Measurements from ENCODE around the gene CEACAM21. TPM values are rescaled to one million over a fixed set of nuclear protein-coding genes. Genes with fewer than 3 reads are reported as not detected.

Gene CEACAM21
- total RNA-seq, 2 donors from 2014 or later, result 0.44 to 0.51 TPM

- H3K27me3 Mint-ChIP-seq (ENCODE audit: insufficient read depth), result peaks cover 38% of the 10 kb centered on the region
- no peak overlapping the region for H3K27ac ChIP-seq (ENCODE audit: low read depth, low read length)
Measured at GRCh38 chr19:41531438-41532311, 44.3 kb upstream of the CEACAM21 start.

GRCh38 chr19:41532526-41532925 lies 43.4 kb upstream of the CEACAM21 start:
- Histone ChIP-seq H3K27me3 (ENCODE audit: control insufficient read depth, insufficient read depth, low read length, poor library complexity, severe bottlenecking) (no peaks in the 10 kb centered on the region), H3K4me1 (ENCODE audit: control insufficient read depth, insufficient read depth, low read length) (no peaks in the 10 kb centered on the region), H3K4me3 (ENCODE audit: low read length) (no peak overlapping the region), H3K36me3 (ENCODE audit: control insufficient read depth, insufficient read depth, low read length) (no peaks in the 10 kb centered on the region), H3K27ac (ENCODE audit: low read depth, low read length) (no peak overlapping the region), H3K9me3 (ENCODE audit: control insufficient read depth, low read length) (no peaks in the 10 kb centered on the region), H3K9ac (ENCODE audit: extremely low read depth, low read length, poor library complexity, severe bottlenecking) (no peak overlapping the region)
- peaks cover 3% of the 10 kb centered on the region for H3K4me1 Mint-ChIP-seq
- TF ChIP-seq CTCF (conservative IDR thresholded peaks at IDR 0.05), result no peak
- no peak for DNase-seq
- peaks cover 32% of the 10 kb centered on the region for H3K27me3 Mint-ChIP-seq (ENCODE audit: insufficient read depth)
- peaks cover 10% of the 10 kb centered on the region for H3K9me3 Mint-ChIP-seq
- H3K27ac Mint-ChIP-seq, result no peak overlapping the region
- H3K36me3 Mint-ChIP-seq (ENCODE audit: low read depth), result no peaks in the 10 kb centered on the region
- H3K4me3 Mint-ChIP-seq, result no peak overlapping the region

More at GRCh38 chr19:41531438-41532311, 44.3 kb upstream of the CEACAM21 start:
- Mint-ChIP-seq H3K27ac (no peak overlapping the region), H3K4me1 (peaks cover 3% of the 10 kb centered on the region), H3K9me3 (peaks cover 6% of the 10 kb centered on the region), H3K4me3 (no peak overlapping the region), H3K36me3 (ENCODE audit: low read depth) (no peaks in the 10 kb centered on the region)
- Histone ChIP-seq H3K9me3 (ENCODE audit: control insufficient read depth, low read length) (no peaks in the 10 kb centered on the region), H3K4me3 (ENCODE audit: low read length) (no peak overlapping the region), H3K4me1 (ENCODE audit: control insufficient read depth, insufficient read depth, low read length) (no peaks in the 10 kb centered on the region), H3K9ac (ENCODE audit: extremely low read depth, low read length, poor library complexity, severe bottlenecking) (no peak overlapping the region), H3K36me3 (ENCODE audit: control insufficient read depth, insufficient read depth, low read length) (no peaks in the 10 kb centered on the region), H3K27me3 (ENCODE audit: control insufficient read depth, insufficient read depth, low read length, poor library complexity, severe bottlenecking) (peaks cover 6% of the 10 kb centered on the region)
- WGBS, 2 experiments (ENCODE audit: insufficient coverage in 1 of 2, insufficient read length in 1 of 2), result 81 to 91% methylated on average over 13 of the region's 13 CpGs
- no peak for TF ChIP-seq CTCF (conservative IDR thresholded peaks at IDR 0.05)
- DNase-seq, result no peak

- Mint-ChIP-seq H3K4me1 (peaks cover 3% of the 10 kb centered on the region), H3K9me3 (peaks cover 15% of the 10 kb centered on the region), H3K36me3 (ENCODE audit: low read depth) (no peaks in the 10 kb centered on the region), H3K4me3 (no peak overlapping the region), H3K27me3 (ENCODE audit: insufficient read depth) (peaks cover 41% of the 10 kb centered on the region), H3K27ac (no peak overlapping the region)
- Histone ChIP-seq H3K9me3 (ENCODE audit: control insufficient read depth, low read length) (no peaks in the 10 kb centered on the region), H3K9ac (ENCODE audit: extremely low read depth, low read length, poor library complexity, severe bottlenecking) (no peak overlapping the region), H3K36me3 (ENCODE audit: control insufficient read depth, insufficient read depth, low read length) (no peaks in the 10 kb centered on the region), H3K27ac (ENCODE audit: low read depth, low read length) (no peak overlapping the region), H3K4me3 (ENCODE audit: low read length) (no peak overlapping the region), H3K27me3 (ENCODE audit: control insufficient read depth, insufficient read depth, low read length, poor library complexity, severe bottlenecking) (no peaks in the 10 kb centered on the region), H3K4me1 (ENCODE audit: control insufficient read depth, insufficient read depth, low read length) (no peaks in the 10 kb centered on the region)
- DNase-seq, result no peak
- 64% methylated on average over 1 of the region's 1 CpG; no CpG with 5 or more reads in 1 of the 2 experiments for WGBS, 2 experiments (ENCODE audit: insufficient coverage in 1 of 2, insufficient read length in 1 of 2)
- no peak for TF ChIP-seq CTCF (conservative IDR thresholded peaks at IDR 0.05)
Measured at GRCh38 chr19:41533671-41534215, 42.2 kb upstream of the CEACAM21 start.
